Testis (tissue), 2 donors: Measurements from ENCODE around the gene PEX11A.

ENCODE experiments used
- CTCF ChIP-seq, 3 experiments: fragments of 450-650 bp in 2 of 3; fragments of 200-600 bp in 1 of 3; sonication (generic) in 1 of 3; IDR thresholded peaks; one replicate each; pipeline ENCODE4 v1.5.1; 2016 to 2019; ENCODE audit warnings: antibody characterized with exemption in 3 of 3, mild to moderate bottlenecking in 2 of 3, moderate library complexity in 1 of 3
- POLR2A ChIP-seq: fragments of 450-650 bp; IDR thresholded peaks from one replicate; pipeline ENCODE4 v1.6.1; 2017; ENCODE audit warnings: antibody characterized with exemption, mild to moderate bottlenecking, moderate library complexity

- TF ChIP-seq CTCF (IDR thresholded peaks at IDR 0.05): no peak
- TF ChIP-seq POLR2A: no peak
Measured at GRCh38 chr15:89641053-89641452, 49.5 kb downstream of the PEX11A start.
